ENCODE results near the gene CAGE1.

Gene CAGE1

DNA sequence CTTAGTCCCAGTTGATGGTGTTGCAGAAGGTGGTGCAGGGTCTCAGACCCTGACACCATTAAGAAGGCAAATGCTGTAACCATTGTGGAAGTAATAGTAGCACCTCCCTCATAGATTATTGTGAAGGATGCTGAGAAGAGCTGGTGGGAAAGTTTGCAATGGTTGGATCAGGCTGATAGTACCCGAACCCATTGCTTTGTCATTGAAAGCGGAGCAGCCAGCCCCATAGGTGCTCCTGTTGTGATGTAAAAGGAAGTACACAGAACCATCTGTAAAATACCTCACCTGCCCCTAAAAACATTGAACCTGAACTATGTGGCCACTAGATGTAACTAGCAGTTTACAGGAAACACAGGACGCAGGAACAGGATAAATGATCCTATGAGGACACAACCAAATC is 31.5 kb upstream of the CAGE1 start:
- Histone ChIP-seq H3K4me2 (ENCODE audit: low read length) (no peak overlapping the region), H3K9me2 (ENCODE audit: low read depth, low read length) (no peaks in the 10 kb centered on the region), H3F3A (ENCODE audit: insufficient read depth, low read length) (no peaks in the 10 kb centered on the region), H3K79me2 (ENCODE audit: insufficient read depth, low read length) (no peaks in the 10 kb centered on the region), H3K9ac (ENCODE audit: low read length) (no peak overlapping the region), H4K20me1 (ENCODE audit: insufficient read depth, low read length) (no peaks in the 10 kb centered on the region), H3K27ac (ENCODE audit: low read depth, low read length, poor library complexity, severe bottlenecking) (no peak overlapping the region), H3K4me1 (ENCODE audit: insufficient read depth, low read length, severe bottlenecking) (no peaks in the 10 kb centered on the region), H3K36me3 (ENCODE audit: insufficient read depth, low read length) (peaks cover 35% of the 10 kb centered on the region), H3K9me3 (ENCODE audit: low read length) (no peaks in the 10 kb centered on the region), H3K27me3 (ENCODE audit: insufficient read depth, low read length) (no peaks in the 10 kb centered on the region), H2AFZ (ENCODE audit: low read length) (no peak overlapping the region), H3K4me3 (ENCODE audit: low read depth, low read length, poor library complexity, severe bottlenecking) (no peak overlapping the region)
- TF ChIP-seq EZH2 (IDR thresholded peaks at IDR 0.05; ENCODE audit: borderline replicate concordance, low read length), result no peak
- TF ChIP-seq, protein P1, sequence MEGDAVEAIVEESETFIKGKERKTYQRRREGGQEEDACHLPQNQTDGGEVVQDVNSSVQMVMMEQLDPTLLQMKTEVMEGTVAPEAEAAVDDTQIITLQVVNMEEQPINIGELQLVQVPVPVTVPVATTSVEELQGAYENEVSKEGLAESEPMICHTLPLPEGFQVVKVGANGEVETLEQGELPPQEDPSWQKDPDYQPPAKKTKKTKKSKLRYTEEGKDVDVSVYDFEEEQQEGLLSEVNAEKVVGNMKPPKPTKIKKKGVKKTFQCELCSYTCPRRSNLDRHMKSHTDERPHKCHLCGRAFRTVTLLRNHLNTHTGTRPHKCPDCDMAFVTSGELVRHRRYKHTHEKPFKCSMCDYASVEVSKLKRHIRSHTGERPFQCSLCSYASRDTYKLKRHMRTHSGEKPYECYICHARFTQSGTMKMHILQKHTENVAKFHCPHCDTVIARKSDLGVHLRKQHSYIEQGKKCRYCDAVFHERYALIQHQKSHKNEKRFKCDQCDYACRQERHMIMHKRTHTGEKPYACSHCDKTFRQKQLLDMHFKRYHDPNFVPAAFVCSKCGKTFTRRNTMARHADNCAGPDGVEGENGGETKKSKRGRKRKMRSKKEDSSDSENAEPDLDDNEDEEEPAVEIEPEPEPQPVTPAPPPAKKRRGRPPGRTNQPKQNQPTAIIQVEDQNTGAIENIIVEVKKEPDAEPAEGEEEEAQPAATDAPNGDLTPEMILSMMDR (IDR thresholded peaks at IDR 0.05; ENCODE audit: low read length), result no peak

DNA sequence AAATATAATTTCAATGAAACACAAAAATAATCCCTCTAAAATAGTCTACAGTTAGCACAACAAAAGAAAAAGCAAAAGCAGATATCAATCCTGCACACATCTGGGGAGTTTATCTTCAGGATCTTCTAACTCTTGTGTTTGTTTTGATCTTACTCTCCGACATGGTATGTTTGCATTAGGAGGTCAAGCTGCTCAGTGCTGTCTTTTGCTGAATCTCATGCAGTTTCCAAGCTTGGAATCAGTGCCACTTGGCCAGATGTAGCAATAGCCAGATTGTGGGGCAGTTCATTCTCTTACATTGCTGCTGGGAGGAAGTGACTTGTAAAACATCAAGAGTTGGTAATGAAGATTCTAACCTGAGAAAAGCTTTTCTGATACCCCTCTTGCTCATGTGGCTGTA is 29.5 kb upstream of the CAGE1 start:
- Histone ChIP-seq H3K4me1 (ENCODE audit: insufficient read depth, low read length, severe bottlenecking) (no peaks in the 10 kb centered on the region), H4K20me1 (ENCODE audit: insufficient read depth, low read length) (no peaks in the 10 kb centered on the region), H3K36me3 (ENCODE audit: insufficient read depth, low read length) (peaks cover 55% of the 10 kb centered on the region), H3K79me2 (ENCODE audit: insufficient read depth, low read length) (no peaks in the 10 kb centered on the region), H2AFZ (ENCODE audit: low read length) (no peak overlapping the region), H3F3A (ENCODE audit: insufficient read depth, low read length) (no peaks in the 10 kb centered on the region), H3K27me3 (ENCODE audit: insufficient read depth, low read length) (no peaks in the 10 kb centered on the region), H3K9me3 (ENCODE audit: low read length) (no peaks in the 10 kb centered on the region), H3K4me3 (ENCODE audit: low read depth, low read length, poor library complexity, severe bottlenecking) (no peak overlapping the region), H3K9ac (ENCODE audit: low read length) (no peak overlapping the region), H3K27ac (ENCODE audit: low read depth, low read length, poor library complexity, severe bottlenecking) (no peak overlapping the region), H3K4me2 (ENCODE audit: low read length) (no peak overlapping the region), H3K9me2 (ENCODE audit: low read depth, low read length) (no peaks in the 10 kb centered on the region)
- no peak for TF ChIP-seq EZH2 (IDR thresholded peaks at IDR 0.05; ENCODE audit: borderline replicate concordance, low read length)

- Histone ChIP-seq H3K4me1 (ENCODE audit: insufficient read depth, low read length, severe bottlenecking) (no peaks in the 10 kb centered on the region), H4K20me1 (ENCODE audit: insufficient read depth, low read length) (no peaks in the 10 kb centered on the region), H3K36me3 (ENCODE audit: insufficient read depth, low read length) (peaks cover 62% of the 10 kb centered on the region), H3K27me3 (ENCODE audit: insufficient read depth, low read length) (no peaks in the 10 kb centered on the region), H3K9me2 (ENCODE audit: low read depth, low read length) (no peaks in the 10 kb centered on the region), H3K4me3 (ENCODE audit: low read depth, low read length, poor library complexity, severe bottlenecking) (no peak overlapping the region), H3K27ac (ENCODE audit: low read depth, low read length, poor library complexity, severe bottlenecking) (no peak overlapping the region), H3K9ac (ENCODE audit: low read length) (no peak overlapping the region), H2AFZ (ENCODE audit: low read length) (no peak overlapping the region), H3F3A (ENCODE audit: insufficient read depth, low read length) (no peaks in the 10 kb centered on the region), H3K9me3 (ENCODE audit: low read length) (no peaks in the 10 kb centered on the region), H3K4me2 (ENCODE audit: low read length) (no peak overlapping the region), H3K79me2 (ENCODE audit: insufficient read depth, low read length) (no peaks in the 10 kb centered on the region)
- TF ChIP-seq EZH2 (IDR thresholded peaks at IDR 0.05; ENCODE audit: borderline replicate concordance, low read length), result no peak
- TF ChIP-seq, protein P1 (IDR thresholded peaks at IDR 0.05; ENCODE audit: low read length), result no peak
Measured at GRCh38 chr6:7418238-7418905, 28.8 kb upstream of the CAGE1 start.

GRCh38 chr6:7417684-7418083 is 28.1 kb upstream of the CAGE1 start:
- H3K9me2 ChIP-seq (ENCODE audit: low read depth, low read length), result no peaks in the 10 kb centered on the region
- H3K4me2 ChIP-seq (ENCODE audit: low read length), result no peak overlapping the region
- H3K4me3 ChIP-seq (ENCODE audit: low read depth, low read length, poor library complexity, severe bottlenecking), result no peak overlapping the region
- H3F3A ChIP-seq (ENCODE audit: insufficient read depth, low read length), result no peaks in the 10 kb centered on the region
- no peak overlapping the region for H2AFZ ChIP-seq (ENCODE audit: low read length)
- no peak overlapping the region for H3K9ac ChIP-seq (ENCODE audit: low read length)
- H3K4me1 ChIP-seq (ENCODE audit: insufficient read depth, low read length, severe bottlenecking), result no peaks in the 10 kb centered on the region
- H3K9me3 ChIP-seq (ENCODE audit: low read length), result no peaks in the 10 kb centered on the region
- no peaks in the 10 kb centered on the region for H4K20me1 ChIP-seq (ENCODE audit: insufficient read depth, low read length)
- H3K27ac ChIP-seq (ENCODE audit: low read depth, low read length, poor library complexity, severe bottlenecking), result no peak overlapping the region
- H3K79me2 ChIP-seq (ENCODE audit: insufficient read depth, low read length), result no peaks in the 10 kb centered on the region
- H3K27me3 ChIP-seq (ENCODE audit: insufficient read depth, low read length), result no peaks in the 10 kb centered on the region
- peaks cover 68% of the 10 kb centered on the region for H3K36me3 ChIP-seq (ENCODE audit: insufficient read depth, low read length)
- TF ChIP-seq, protein P1 (IDR thresholded peaks at IDR 0.05; ENCODE audit: low read length), result no peak
- TF ChIP-seq EZH2 (IDR thresholded peaks at IDR 0.05; ENCODE audit: borderline replicate concordance, low read length), result no peak

All from OCI-LY1 (cell line).